ENCODE results near the gene CREB5.

CREB5 gene

GRCh38 chr7:28530803-28531175 lies 118.5 kb downstream of the CREB5 start:
- Histone ChIP-seq H3K36me3 (replicated peaks) (no peaks in the 10 kb centered on the region), H3K4me1 (peaks cover 7% of the 10 kb centered on the region; the same call in 1 of the 2 replicates), H3K4me3 (no peak overlapping the region), H3K9me3 (no peaks in the 10 kb centered on the region), H3K27me3 (ENCODE audit: low read depth) (peaks cover 6% of the 10 kb centered on the region)
- in situ Hi-C loops (cut with MboI; ENCODE audit: low sequenced_read_pairs) = no loop called here
- DNase-seq (ENCODE audit: low spot score in 2 of 2) = no peak

DNA sequence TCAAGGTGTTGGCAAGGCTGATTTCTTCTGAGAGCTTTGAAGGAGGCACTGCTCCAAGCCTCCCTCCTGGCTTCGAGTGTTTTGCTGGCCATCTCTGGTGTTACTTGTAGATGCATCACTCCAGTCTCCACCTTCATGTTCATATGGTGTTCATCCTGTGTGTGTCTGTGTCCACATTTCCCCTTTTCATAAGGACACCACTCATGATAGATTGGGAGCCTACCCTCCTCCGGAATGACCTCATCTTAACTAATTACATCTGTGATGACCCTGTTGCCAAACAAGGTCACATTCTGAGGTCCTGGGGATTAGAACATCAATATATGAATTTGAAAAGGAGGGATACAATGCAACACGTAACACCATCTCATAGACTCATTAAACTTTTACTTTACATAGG lies 119.0 kb downstream of the CREB5 start:
- Histone ChIP-seq H3K27me3 (ENCODE audit: low read depth) (peaks cover 9% of the 10 kb centered on the region), H3K4me1 (peaks cover 7% of the 10 kb centered on the region; the same call in 1 of the 2 replicates), H3K4me3 (no peak overlapping the region), H3K9me3 (no peaks in the 10 kb centered on the region), H3K36me3 (replicated peaks) (no peaks in the 10 kb centered on the region)
- in situ Hi-C loops (cut with MboI; ENCODE audit: low sequenced_read_pairs) = no loop called here
- no peak for DNase-seq (ENCODE audit: low spot score in 2 of 2)

GRCh38 chr7:28532181-28532580 lies 119.9 kb downstream of the CREB5 start:
- H3K9me3 ChIP-seq = no peaks in the 10 kb centered on the region
- in situ Hi-C loops (cut with MboI; ENCODE audit: low sequenced_read_pairs) = no loop called here
- no peak overlapping the region for H3K4me3 ChIP-seq
- DNase-seq (ENCODE audit: low spot score in 2 of 2) = no peak
- no peaks in the 10 kb centered on the region for H3K36me3 ChIP-seq (replicated peaks)
- H3K4me1 ChIP-seq = peaks cover 7% of the 10 kb centered on the region; the same call in 1 of the 2 replicates
- H3K27me3 ChIP-seq (ENCODE audit: low read depth) = peaks cover 14% of the 10 kb centered on the region

DNA sequence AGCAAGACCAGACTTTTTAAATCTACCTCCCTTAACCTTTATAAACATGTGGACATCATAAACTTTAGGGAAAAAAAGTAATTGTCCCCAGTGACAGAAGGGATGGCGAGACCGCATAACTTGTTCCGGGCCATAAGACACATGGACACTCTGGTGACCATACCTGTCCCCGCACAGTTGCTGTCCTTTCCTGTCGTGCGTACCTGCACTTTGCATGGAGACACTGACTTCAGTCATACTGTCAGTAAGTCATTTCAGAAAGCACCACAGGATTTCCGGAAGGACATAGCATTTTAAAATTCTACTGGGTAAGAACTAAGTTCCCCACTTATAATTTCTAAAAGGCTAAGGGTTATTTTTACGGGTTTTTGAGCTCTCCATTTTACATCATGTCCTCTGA lies 120.9 kb downstream of the CREB5 start:
- in situ Hi-C loops (cut with MboI; ENCODE audit: low sequenced_read_pairs) = no loop called here
- Histone ChIP-seq H3K27me3 (ENCODE audit: low read depth) (peaks cover 18% of the 10 kb centered on the region), H3K4me1 (peaks cover 7% of the 10 kb centered on the region; the same call in 1 of the 2 replicates)

DNA sequence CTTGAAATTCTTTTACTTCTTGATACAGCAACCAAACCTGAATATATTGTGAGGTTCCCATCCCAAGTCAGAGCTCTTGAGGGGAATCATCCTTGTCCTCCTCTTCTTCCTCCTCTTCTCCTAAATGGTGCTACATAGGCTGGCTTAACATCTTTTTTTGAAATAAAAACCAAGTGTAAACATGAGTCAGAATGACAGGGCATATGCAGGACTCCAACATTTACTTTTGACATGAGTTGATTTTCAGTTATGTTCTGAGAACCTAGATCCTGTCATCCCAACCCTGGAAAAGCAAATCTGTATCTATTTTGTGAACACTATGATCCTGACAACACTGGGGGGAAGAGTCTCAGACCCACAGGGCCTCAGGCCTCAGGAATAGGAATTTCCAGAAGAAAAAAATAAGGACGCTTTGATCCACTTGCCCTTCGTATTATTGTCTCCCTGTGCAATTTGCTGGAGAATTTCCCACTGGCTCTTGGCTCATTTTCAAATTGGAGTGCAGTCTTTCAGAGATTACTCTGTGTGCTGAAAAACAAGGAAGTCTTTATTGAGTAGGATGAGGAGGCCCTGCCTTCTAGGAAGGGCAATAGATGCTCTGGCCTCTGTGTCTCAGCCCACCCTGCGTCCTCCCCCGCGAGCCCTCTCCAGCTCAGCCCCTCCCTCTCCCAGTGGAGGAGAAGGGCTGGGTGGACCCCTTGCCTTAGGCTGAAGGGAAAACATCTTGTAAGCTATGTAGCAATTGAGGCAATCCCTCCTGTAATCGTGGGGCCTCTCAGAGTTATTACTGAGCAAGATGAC lies 121.6 kb downstream of the CREB5 start:
- in situ Hi-C loops (cut with MboI; ENCODE audit: low sequenced_read_pairs) = no loop called here
- Histone ChIP-seq H3K36me3 (replicated peaks) (no peaks in the 10 kb centered on the region), H3K4me1 (peaks cover 7% of the 10 kb centered on the region; the same call in 1 of the 2 replicates), H3K9me3 (no peaks in the 10 kb centered on the region), H3K4me3 (no peak overlapping the region), H3K27me3 (ENCODE audit: low read depth) (peaks cover 20% of the 10 kb centered on the region)
- no peak for DNase-seq (ENCODE audit: low spot score in 2 of 2)

More for the DNA sequence above, 120.9 kb downstream of the CREB5 start:
- DNase-seq (ENCODE audit: low spot score in 2 of 2) = no peak
- H3K9me3 ChIP-seq = no peaks in the 10 kb centered on the region
- no peak overlapping the region for H3K4me3 ChIP-seq
- no peaks in the 10 kb centered on the region for H3K36me3 ChIP-seq (replicated peaks)

- in situ Hi-C loops (cut with MboI; ENCODE audit: low sequenced_read_pairs) = no loop called here
- H3K9me3 ChIP-seq = no peaks in the 10 kb centered on the region
- DNase-seq (ENCODE audit: low spot score in 2 of 2) = no peak
- no peaks in the 10 kb centered on the region for H3K4me1 ChIP-seq
- H3K27me3 ChIP-seq (ENCODE audit: low read depth) = peaks cover 42% of the 10 kb centered on the region
- H3K4me3 ChIP-seq = no peak overlapping the region
- no peaks in the 10 kb centered on the region for H3K36me3 ChIP-seq (replicated peaks)
Measured at GRCh38 chr7:28536259-28536658, 123.9 kb downstream of the CREB5 start.

GRCh38 chr7:28539289-28539981 lies 127.1 kb downstream of the CREB5 start:
- DNase-seq (ENCODE audit: low spot score in 2 of 2) = no peak
- H3K36me3 ChIP-seq (replicated peaks) = no peaks in the 10 kb centered on the region
- H3K4me1 ChIP-seq = no peaks in the 10 kb centered on the region
- H3K27me3 ChIP-seq (ENCODE audit: low read depth) = peaks cover 61% of the 10 kb centered on the region
- no peaks in the 10 kb centered on the region for H3K9me3 ChIP-seq
- in situ Hi-C loops (cut with MboI; ENCODE audit: low sequenced_read_pairs) = no loop called here
- H3K4me3 ChIP-seq = no peak overlapping the region

DNA sequence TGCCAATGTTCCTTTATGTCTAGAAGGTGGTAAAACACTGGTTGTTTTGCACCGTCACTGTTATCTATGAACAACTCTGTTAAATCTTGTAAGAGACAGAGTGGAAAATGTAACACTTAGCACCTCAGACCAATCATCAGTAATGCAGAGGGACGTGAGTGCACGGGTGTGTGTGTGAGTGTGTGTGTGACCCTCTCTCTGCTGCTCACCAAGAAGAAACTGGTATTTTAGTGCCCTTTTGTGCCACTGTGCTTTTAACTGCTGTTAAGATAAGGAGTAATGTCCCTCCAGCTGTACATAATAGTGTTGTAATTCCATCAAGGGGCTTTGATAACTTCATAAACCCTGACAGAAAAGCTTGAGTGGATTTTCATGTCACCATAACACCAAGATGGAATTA lies 130.1 kb downstream of the CREB5 start:
- Histone ChIP-seq H3K4me1 (no peaks in the 10 kb centered on the region), H3K36me3 (replicated peaks) (no peaks in the 10 kb centered on the region), H3K9me3 (no peaks in the 10 kb centered on the region; the same call in 1 of the 2 replicates), H3K4me3 (no peak overlapping the region), H3K27me3 (ENCODE audit: low read depth) (peaks cover 57% of the 10 kb centered on the region)
- no peak for DNase-seq (ENCODE audit: low spot score in 2 of 2)
- in situ Hi-C loops (cut with MboI; ENCODE audit: low sequenced_read_pairs) = no loop called here

DNA sequence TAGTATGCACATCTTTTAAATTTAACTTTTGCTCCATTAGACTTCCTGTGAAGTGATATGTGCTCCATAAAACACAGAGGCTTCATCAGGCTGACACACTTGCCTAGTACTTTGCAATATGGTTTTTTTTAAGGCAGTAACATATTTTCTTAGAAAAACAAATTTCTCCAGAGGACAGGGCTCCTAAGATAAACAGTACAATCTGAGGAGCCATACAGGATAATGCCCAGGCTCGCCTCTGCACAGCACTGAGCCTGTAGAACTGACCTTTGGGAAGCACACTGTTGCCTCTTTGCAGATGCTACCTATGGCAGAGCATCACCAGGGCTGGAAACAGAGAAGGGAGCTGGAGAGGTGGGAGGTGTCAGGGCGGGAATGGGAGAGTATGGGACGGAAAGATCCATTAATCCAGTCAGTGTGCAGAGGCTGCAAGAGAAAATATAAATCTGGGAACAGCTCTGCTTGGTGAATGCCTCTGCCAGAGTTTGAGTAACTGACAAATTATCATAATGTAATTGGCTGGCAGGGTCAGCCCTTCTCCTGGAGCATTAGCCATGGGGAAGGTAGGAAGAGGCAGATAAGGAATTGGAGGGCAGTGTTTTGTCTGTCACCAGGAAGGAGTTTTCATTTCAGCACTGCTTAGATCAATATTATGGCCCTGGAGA lies 132.3 kb downstream of the CREB5 start:
- H3K4me1 ChIP-seq = no peaks in the 10 kb centered on the region
- DNase-seq (ENCODE audit: low spot score in 2 of 2) = no peak
- in situ Hi-C loops (cut with MboI; ENCODE audit: low sequenced_read_pairs) = no loop called here
- no peaks in the 10 kb centered on the region; the same call in 1 of the 2 replicates for H3K9me3 ChIP-seq
- no peaks in the 10 kb centered on the region for H3K36me3 ChIP-seq (replicated peaks)
- no peak overlapping the region for H3K4me3 ChIP-seq
- peaks cover 48% of the 10 kb centered on the region for H3K27me3 ChIP-seq (ENCODE audit: low read depth)

DNA sequence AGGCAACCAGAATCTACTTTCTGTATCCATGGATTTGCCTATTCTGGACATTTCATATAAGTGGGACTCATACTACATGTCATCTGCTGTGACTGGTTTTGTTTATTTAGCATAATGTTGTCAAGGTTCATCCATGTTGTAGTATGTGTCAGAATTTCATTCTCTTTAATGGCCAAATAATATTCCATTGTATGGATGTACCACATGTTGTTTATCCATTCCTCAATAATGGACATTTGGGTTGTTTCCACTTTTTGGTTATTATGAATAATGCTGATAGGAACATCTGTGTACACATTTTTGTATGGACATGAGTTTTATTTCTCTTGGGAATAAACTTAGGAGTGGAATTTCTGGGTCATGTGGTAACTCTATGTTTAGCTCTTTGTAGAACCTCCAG lies 133.7 kb downstream of the CREB5 start:
- in situ Hi-C loops (cut with MboI; ENCODE audit: low sequenced_read_pairs) = no loop called here
- H3K36me3 ChIP-seq (replicated peaks) = no peaks in the 10 kb centered on the region
- peaks cover 39% of the 10 kb centered on the region for H3K27me3 ChIP-seq (ENCODE audit: low read depth)
- H3K4me3 ChIP-seq = no peak overlapping the region
- no peaks in the 10 kb centered on the region; the same call in 1 of the 2 replicates for H3K9me3 ChIP-seq
- DNase-seq (ENCODE audit: low spot score in 2 of 2) = no peak
- no peaks in the 10 kb centered on the region for H3K4me1 ChIP-seq

DNA sequence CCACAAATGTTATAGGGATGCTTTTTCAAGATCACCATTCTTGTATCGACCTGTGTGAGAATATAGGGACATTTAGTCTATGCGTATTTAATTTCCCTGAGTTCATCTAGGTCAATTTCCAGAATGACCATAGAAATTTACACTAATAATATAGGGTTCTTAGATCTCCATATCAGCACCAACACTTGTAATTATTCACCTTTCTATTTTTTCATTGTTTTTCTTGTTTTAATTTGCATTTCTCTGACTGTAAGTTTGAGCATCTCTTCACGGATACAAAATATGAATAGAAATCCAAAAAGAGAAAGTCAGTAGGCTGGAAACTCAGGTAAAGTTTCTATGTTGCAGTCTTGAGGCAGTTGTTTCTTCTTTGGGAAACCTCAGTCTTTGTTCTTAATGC lies 134.8 kb downstream of the CREB5 start:
- in situ Hi-C loops (cut with MboI; ENCODE audit: low sequenced_read_pairs) = no loop called here
- Histone ChIP-seq H3K36me3 (replicated peaks) (no peaks in the 10 kb centered on the region), H3K27me3 (ENCODE audit: low read depth) (peaks cover 28% of the 10 kb centered on the region), H3K9me3 (no peaks in the 10 kb centered on the region; the same call in 1 of the 2 replicates), H3K4me1 (no peaks in the 10 kb centered on the region), H3K4me3 (no peak overlapping the region)
- DNase-seq (ENCODE audit: low spot score in 2 of 2) = no peak

DNA sequence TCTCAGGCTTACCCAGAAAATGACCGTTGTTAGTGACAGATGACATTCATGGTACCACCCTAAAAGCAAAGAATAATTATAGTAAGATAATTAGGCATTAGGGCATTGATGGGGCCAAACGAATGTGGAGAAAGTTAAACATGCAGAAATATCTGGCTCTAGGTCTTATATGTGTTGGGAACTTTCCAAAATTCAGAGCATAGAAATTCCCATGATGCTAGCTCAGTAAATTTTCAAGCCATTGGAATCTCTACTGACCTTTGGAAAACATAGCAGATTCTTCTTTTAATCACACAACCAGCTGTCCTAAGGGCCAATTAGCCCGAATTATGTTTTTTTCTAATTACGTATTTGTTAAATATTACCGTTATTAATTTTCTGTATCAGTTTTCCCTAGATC lies 136.1 kb downstream of the CREB5 start:
- Histone ChIP-seq H3K4me3 (no peak overlapping the region), H3K4me1 (no peaks in the 10 kb centered on the region), H3K9me3 (no peaks in the 10 kb centered on the region; the same call in 1 of the 2 replicates), H3K36me3 (replicated peaks) (no peaks in the 10 kb centered on the region), H3K27me3 (ENCODE audit: low read depth) (peaks cover 25% of the 10 kb centered on the region)
- in situ Hi-C loops (cut with MboI; ENCODE audit: low sequenced_read_pairs) = no loop called here
- no peak for DNase-seq (ENCODE audit: low spot score in 2 of 2)

DNA sequence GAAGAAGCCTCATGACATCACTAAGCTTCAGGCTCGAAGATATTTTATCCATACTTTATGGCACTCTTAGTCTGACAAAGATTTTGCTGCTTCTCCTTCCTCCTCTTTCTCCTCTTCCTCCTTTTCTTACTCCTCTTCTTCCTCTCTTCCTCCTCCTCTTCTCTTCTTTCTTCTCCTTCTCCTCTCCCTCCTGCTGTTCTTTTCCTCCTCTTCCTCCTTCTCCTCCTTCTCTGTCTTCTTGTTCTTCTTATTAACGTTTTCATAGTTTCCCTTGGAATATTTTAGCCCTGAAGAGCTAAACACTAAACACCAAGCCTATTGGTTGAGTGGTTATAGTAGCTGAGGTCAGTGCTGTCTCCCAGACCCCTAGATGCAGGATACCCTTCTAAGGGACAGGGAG lies 137.7 kb downstream of the CREB5 start:
- Histone ChIP-seq H3K4me1 (no peaks in the 10 kb centered on the region), H3K4me3 (no peak overlapping the region), H3K9me3 (no peaks in the 10 kb centered on the region; the same call in 1 of the 2 replicates), H3K36me3 (replicated peaks) (no peaks in the 10 kb centered on the region), H3K27me3 (ENCODE audit: low read depth) (peaks cover 16% of the 10 kb centered on the region)
- DNase-seq (ENCODE audit: low spot score in 2 of 2) = no peak
- in situ Hi-C loops (cut with MboI; ENCODE audit: low sequenced_read_pairs) = no loop called here
